Natural killer cell (primary cell): ENCODE results near the gene TMCO6. TPM values are rescaled to one million over a fixed set of nuclear protein-coding genes. Genes with fewer than 3 reads are reported as not detected.

Experiments
- ATAC-seq, 3 donors: fragments of 150-1000 bp in 2 of 3; fragments of 200-7000 bp in 1 of 3; cut with Tn5 transposase; 1 replicate in 1 of 3; 2 replicates in 2 of 3; pipeline ENCODE4 v1.10.0; 2021; ENCODE audit warnings: mild to moderate bottlenecking in 2 of 3, moderate library complexity in 2 of 3
- DNase-seq, 2 donors: peaks; one replicate each; pipeline versions ENCODE4 v3.0.0 to v3.0.0-alpha.2; 2013 to 2021; ENCODE audit warnings: mixed read lengths in 1 of 2
- H3K27ac ChIP-seq: one replicate; pipeline ENCODE4 v1.5.1; 2013; ENCODE audit warnings: mild to moderate bottlenecking, low read length
- H3K27me3 ChIP-seq: one replicate; pipeline ENCODE4 v1.6.1; 2013; ENCODE audit warnings: low read length; ENCODE audit not compliant: control insufficient read depth, insufficient read depth
- H3K36me3 ChIP-seq: one replicate; pipeline ENCODE4 v1.6.1; 2013; ENCODE audit warnings: low read length; ENCODE audit not compliant: control insufficient read depth, insufficient read depth
- H3K4me1 ChIP-seq: one replicate; pipeline ENCODE4 v1.6.1; 2013; ENCODE audit warnings: low read length; ENCODE audit not compliant: control insufficient read depth, insufficient read depth
- H3K4me3 ChIP-seq: one replicate; pipeline ENCODE4 v1.5.1; 2013; ENCODE audit warnings: low read length
- H3K9me3 ChIP-seq: one replicate; pipeline ENCODE4 v1.6.1; 2013; ENCODE audit warnings: low read length; ENCODE audit not compliant: control insufficient read depth, insufficient read depth
- H3K27ac Mint-ChIP-seq, 2 donors: one replicate each; pipeline ENCODE4 v1.8.0; 2022; ENCODE audit warnings: mild to moderate bottlenecking in 2 of 2, mixed read lengths in 2 of 2, moderate library complexity in 1 of 2
- H3K27me3 Mint-ChIP-seq, 2 donors: one replicate each; pipeline ENCODE4 v1.8.0; 2022; ENCODE audit warnings: low read depth in 2 of 2, mixed read lengths in 2 of 2
- H3K36me3 Mint-ChIP-seq: one replicate; pipeline ENCODE4 v1.8.0; 2022; ENCODE audit warnings: mixed read lengths
- H3K4me1 Mint-ChIP-seq, 2 donors: one replicate each; pipeline ENCODE4 v1.8.0; 2022; ENCODE audit warnings: mixed read lengths in 2 of 2
- H3K4me3 Mint-ChIP-seq: one replicate; pipeline ENCODE4 v1.8.0; 2022; ENCODE audit warnings: mild to moderate bottlenecking, moderate library complexity, mixed read lengths
- H3K9me3 Mint-ChIP-seq, 2 donors: one replicate each; pipeline ENCODE4 v1.8.0; 2022; ENCODE audit warnings: mixed read lengths in 2 of 2
- WGBS: methylation state at CpG from one replicate; pipeline ENCODE4 v1.1.7; 2013; ENCODE audit warnings: missing lambda C conversion rate; ENCODE audit not compliant: insufficient coverage; 5-methylcytosine and 5-hydroxymethylcytosine counted together
- intact Hi-C: fragments of 100-400 bp; cut with micrococcal nuclease; formaldehyde crosslinking; loops from one replicate; pipeline ENCODE4 v1.14.2; 2022
- total RNA-seq, 4 donors: library from RNA; stranded (reverse); fragments of 120-200 nt in 1 of 4; gene quantifications; one replicate each; pipeline versions ENCODE4 v1.2.3 to v1.2.4, GENCODE V29; 2013 to 2022
- TF ChIP-seq, protein P1 (sequence below): fragments of 200-600 bp; IDR thresholded peaks from one replicate; pipeline ENCODE4 v1.8.0; 2022; ENCODE audit warnings: antibody characterized with exemption

Gene TMCO6
- total RNA-seq, 3 donors from 2014 or later (not counting 1 experiment from before 2014, with no cell fraction given) = 17.9 to 19.5 (median 18.8) TPM

- WGBS = 95% methylated on average over 6 of the region's 6 CpGs
- Histone ChIP-seq H3K4me3 (no peak overlapping the region), H3K27ac (no peak overlapping the region), H3K9me3 (no peaks in the 10 kb centered on the region), H3K4me1 (peaks cover 14% of the 10 kb centered on the region), H3K36me3 (no peaks in the 10 kb centered on the region), H3K27me3 (peaks cover 4% of the 10 kb centered on the region)
- no peak overlapping the region for H3K4me3 Mint-ChIP-seq
- ATAC-seq (no peak), DNase-seq (no peak)
- no peaks in the 10 kb centered on the region for H3K9me3 Mint-ChIP-seq
- H3K27ac Mint-ChIP-seq = no peak overlapping the region
- peaks cover 23 to 30% of the 10 kb centered on the region in 2 donors for H3K27me3 Mint-ChIP-seq
- H3K36me3 Mint-ChIP-seq = no peaks in the 10 kb centered on the region
- TF ChIP-seq, protein P1, sequence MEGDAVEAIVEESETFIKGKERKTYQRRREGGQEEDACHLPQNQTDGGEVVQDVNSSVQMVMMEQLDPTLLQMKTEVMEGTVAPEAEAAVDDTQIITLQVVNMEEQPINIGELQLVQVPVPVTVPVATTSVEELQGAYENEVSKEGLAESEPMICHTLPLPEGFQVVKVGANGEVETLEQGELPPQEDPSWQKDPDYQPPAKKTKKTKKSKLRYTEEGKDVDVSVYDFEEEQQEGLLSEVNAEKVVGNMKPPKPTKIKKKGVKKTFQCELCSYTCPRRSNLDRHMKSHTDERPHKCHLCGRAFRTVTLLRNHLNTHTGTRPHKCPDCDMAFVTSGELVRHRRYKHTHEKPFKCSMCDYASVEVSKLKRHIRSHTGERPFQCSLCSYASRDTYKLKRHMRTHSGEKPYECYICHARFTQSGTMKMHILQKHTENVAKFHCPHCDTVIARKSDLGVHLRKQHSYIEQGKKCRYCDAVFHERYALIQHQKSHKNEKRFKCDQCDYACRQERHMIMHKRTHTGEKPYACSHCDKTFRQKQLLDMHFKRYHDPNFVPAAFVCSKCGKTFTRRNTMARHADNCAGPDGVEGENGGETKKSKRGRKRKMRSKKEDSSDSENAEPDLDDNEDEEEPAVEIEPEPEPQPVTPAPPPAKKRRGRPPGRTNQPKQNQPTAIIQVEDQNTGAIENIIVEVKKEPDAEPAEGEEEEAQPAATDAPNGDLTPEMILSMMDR = no peak
- intact Hi-C loops = no loop called here
- H3K4me1 Mint-ChIP-seq = peaks cover 9 to 21% of the 10 kb centered on the region in 2 donors
Measured at GRCh38 chr5:140627972-140628371, 11.3 kb upstream of the TMCO6 start.

- Histone ChIP-seq H3K36me3 (no peaks in the 10 kb centered on the region), H3K4me3 (no peak overlapping the region), H3K9me3 (no peaks in the 10 kb centered on the region), H3K4me1 (peaks cover 18% of the 10 kb centered on the region), H3K27me3 (peaks cover 4% of the 10 kb centered on the region), H3K27ac (no peak overlapping the region)
- no peak for ATAC-seq
- H3K36me3 Mint-ChIP-seq = no peaks in the 10 kb centered on the region
- H3K4me1 Mint-ChIP-seq = peaks cover 14 to 26% of the 10 kb centered on the region in 2 donors
- TF ChIP-seq, protein P1 = no peak
- intact Hi-C loops = no loop called here
- H3K4me3 Mint-ChIP-seq = no peak overlapping the region
- H3K9me3 Mint-ChIP-seq = no peaks in the 10 kb centered on the region
- H3K27ac Mint-ChIP-seq = no peak overlapping the region
- no peak for DNase-seq
- 20% methylated on average over 1 of the region's 1 CpG for WGBS
- H3K27me3 Mint-ChIP-seq = peaks cover 23 to 30% of the 10 kb centered on the region in 2 donors
Measured at GRCh38 chr5:140628711-140629110, 10.5 kb upstream of the TMCO6 start.

GRCh38 chr5:140630292-140631035 is 8.8 kb upstream of the TMCO6 start:
- TF ChIP-seq, protein P1 = no peak
- Histone ChIP-seq H3K4me1 (peaks cover 18% of the 10 kb centered on the region), H3K27ac (peak overlapping the region; percentile 11), H3K9me3 (no peaks in the 10 kb centered on the region), H3K27me3 (peaks cover 4% of the 10 kb centered on the region), H3K36me3 (no peaks in the 10 kb centered on the region), H3K4me3 (no peak overlapping the region)
- Mint-ChIP-seq H3K9me3 (no peaks in the 10 kb centered on the region), H3K36me3 (no peaks in the 10 kb centered on the region), H3K4me3 (peak overlapping the region; percentile 69), H3K27me3 (peaks cover 19 to 30% of the 10 kb centered on the region in 2 donors), H3K27ac (no peak overlapping the region), H3K4me1 (peaks cover 14 to 26% of the 10 kb centered on the region in 2 donors)
- ATAC-seq = no peak
- intact Hi-C loops = no loop called here
- WGBS = 79% methylated on average over 2 of the region's 2 CpGs
- no peak for DNase-seq
